CD14-positive monocyte (primary cell): Measurements from ENCODE around the gene NFATC2IP. TPM values are rescaled to one million over a fixed set of nuclear protein-coding genes. Genes with fewer than 3 reads are reported as not detected.

Source experiments
- DNase-seq, 3 donors: peaks; one replicate each; pipeline ENCODE4 v3.0.0-alpha.2; 2011 to 2022
- H2AFZ ChIP-seq: 2 replicates; pipeline ENCODE4 v1.6.0; 2012; ENCODE audit warnings: mild to moderate bottlenecking, low read depth, low read length, inconsistent platforms; ENCODE audit not compliant: insufficient read depth, poor library complexity, severe bottlenecking
- H3K27ac ChIP-seq, 2 donors: 1 replicate in 1 of 2; 2 replicates in 1 of 2; pipeline ENCODE4 v1.5.1; 2012 to 2013; ENCODE audit warnings: low read length in 2 of 2, control low read depth in 1 of 2, inconsistent platforms in 1 of 2, low read depth in 1 of 2, mild to moderate bottlenecking in 1 of 2
- H3K27me3 ChIP-seq, 2 donors: one replicate each; pipeline versions ENCODE4 v1.6.0 to v1.6.1; 2011 to 2013; ENCODE audit warnings: low read length in 2 of 2; ENCODE audit not compliant: control insufficient read depth in 2 of 2, insufficient read depth in 2 of 2
- H3K36me3 ChIP-seq, 2 donors: replicated peaks in 1 of 2; 1 replicate in 1 of 2; 2 replicates in 1 of 2; pipeline versions ENCODE4 v1.5.1 to v1.6.1; 2012 to 2013; ENCODE audit warnings: low read length in 2 of 2, control low read depth in 1 of 2, inconsistent platforms in 1 of 2, mild to moderate bottlenecking in 1 of 2; ENCODE audit not compliant: insufficient read depth in 2 of 2, control insufficient read depth in 1 of 2
- H3K4me1 ChIP-seq, 2 donors: 1 replicate in 1 of 2; 2 replicates in 1 of 2; pipeline versions ENCODE4 v1.5.1 to v1.6.1; 2012 to 2013; ENCODE audit warnings: low read length in 2 of 2, control low read depth in 1 of 2, inconsistent platforms in 1 of 2, mild to moderate bottlenecking in 1 of 2, moderate library complexity in 1 of 2; ENCODE audit not compliant: insufficient read depth in 2 of 2, control insufficient read depth in 1 of 2
- H3K4me2 ChIP-seq: replicated peaks from 2 replicates; pipeline ENCODE3; 2012; ENCODE audit warnings: low read length, moderate library complexity, mild to moderate bottlenecking; ENCODE audit not compliant: poor library complexity, severe bottlenecking; ENCODE audit errors: extremely low read depth
- H3K4me3 ChIP-seq, 3 experiments: fragments of 200-600 bp in 1 of 3; sonication (generic) in 1 of 3; replicated peaks in 1 of 3; 1 replicate in 2 of 3; 2 replicates in 1 of 3; pipeline ENCODE4 v1.5.1; 2011 to 2013; ENCODE audit warnings: low read length in 3 of 3, mild to moderate bottlenecking in 3 of 3, control low read depth in 2 of 3, low read depth in 2 of 3, inconsistent platforms in 1 of 3, moderate library complexity in 1 of 3
- H3K79me2 ChIP-seq: 2 replicates; pipeline ENCODE4 v1.6.0; 2012; ENCODE audit warnings: mild to moderate bottlenecking, control low read depth, inconsistent platforms, low read length, moderate library complexity; ENCODE audit not compliant: insufficient read depth
- H3K9ac ChIP-seq: 2 replicates; pipeline ENCODE4 v1.6.0; 2017; ENCODE audit warnings: low read length, mild to moderate bottlenecking; ENCODE audit not compliant: insufficient read depth, poor library complexity, severe bottlenecking
- H3K9me3 ChIP-seq, 2 donors: replicated peaks in 1 of 2; 1 replicate in 1 of 2; 2 replicates in 1 of 2; pipeline versions ENCODE4 v1.5.1 to v1.6.1; 2012 to 2013; ENCODE audit warnings: low read length in 2 of 2, control low read depth in 1 of 2; ENCODE audit not compliant: control insufficient read depth in 1 of 2, insufficient read depth in 1 of 2
- H4K20me1 ChIP-seq: 2 replicates; pipeline ENCODE4 v1.6.0; 2012; ENCODE audit warnings: mild to moderate bottlenecking, low read length, control low read depth, moderate library complexity; ENCODE audit not compliant: insufficient read depth
- H3K27ac Mint-ChIP-seq, 7 donors: one replicate each; pipeline ENCODE4 v1.8.0; 2020; ENCODE audit warnings: mild to moderate bottlenecking in 7 of 7, mixed read lengths in 7 of 7, moderate library complexity in 6 of 7, inconsistent platforms in 2 of 7
- H3K27me3 Mint-ChIP-seq, 3 donors: one replicate each; pipeline ENCODE4 v1.8.0; 2021 to 2022; ENCODE audit warnings: low read depth in 3 of 3, mild to moderate bottlenecking in 3 of 3, mixed read lengths in 3 of 3, moderate library complexity in 3 of 3, inconsistent platforms in 1 of 3
- H3K36me3 Mint-ChIP-seq, 2 donors: one replicate each; pipeline ENCODE4 v1.8.0; 2020; ENCODE audit warnings: mixed read lengths in 2 of 2, inconsistent platforms in 1 of 2, mild to moderate bottlenecking in 1 of 2
- H3K4me1 Mint-ChIP-seq: one replicate; pipeline ENCODE4 v1.8.0; 2020; ENCODE audit warnings: mild to moderate bottlenecking, mixed read lengths
- H3K4me3 Mint-ChIP-seq, 2 donors: one replicate each; pipeline ENCODE4 v1.8.0; 2020; ENCODE audit warnings: mild to moderate bottlenecking in 2 of 2, mixed read lengths in 2 of 2, moderate library complexity in 1 of 2
- H3K9me3 Mint-ChIP-seq, 7 donors: one replicate each; pipeline ENCODE4 v1.8.0; 2020 to 2022; ENCODE audit warnings: mixed read lengths in 7 of 7, mild to moderate bottlenecking in 6 of 7, moderate library complexity in 6 of 7, inconsistent platforms in 2 of 7
- CTCF ChIP-seq: fragments of 200-600 bp; IDR thresholded peaks from one replicate; pipeline ENCODE4 v1.8.0; 2022; ENCODE audit warnings: antibody characterized with exemption, mild to moderate bottlenecking
- WGBS: methylation state at CpG from one replicate; pipeline ENCODE4 v1.1.5; 2013; ENCODE audit warnings: missing lambda C conversion rate; ENCODE audit not compliant: insufficient coverage; 5-methylcytosine and 5-hydroxymethylcytosine counted together
- intact Hi-C, 2 donors: fragments of 100-400 bp; cut with micrococcal nuclease; formaldehyde crosslinking; loops; one replicate each; pipeline versions ENCODE4 v1.15.0 to v1.15.1; 2023
- polyA plus RNA-seq, 3 donors: library from polyadenylated mRNA; depleted of rRNA in 1 of 3; unstranded in 2 of 3; stranded (reverse) in 1 of 3; fragments of 300-500 nt in 2 of 3; fragments of >200 nt in 1 of 3; fragmentation: Illumina TruSeq in 2 of 3; gene quantifications; 1 replicate in 2 of 3; 2 replicates in 1 of 3; pipeline ENCODE4 v1.2.3, GENCODE V29; 2012 to 2021

The NFATC2IP gene
- polyA plus RNA-seq, 3 donors, result 17.5 to 125 (median 18.4) TPM

GRCh38 chr16:28904363-28904762 lies 46.4 kb upstream of the NFATC2IP start:
- no peak overlapping the region for H3K27ac ChIP-seq
- no peaks in the 10 kb centered on the region for H3K9me3 ChIP-seq
- peaks cover 18 to 30% of the 10 kb centered on the region in 2 donors for H3K36me3 ChIP-seq
- Mint-ChIP-seq H3K27ac (no peak overlapping the region), H3K4me3 (no peak overlapping the region), H3K4me1 (no peaks in the 10 kb centered on the region), H3K36me3 (peaks cover 7 to 27% of the 10 kb centered on the region in 2 donors), H3K9me3 (no peaks in the 10 kb centered on the region), H3K27me3 (no peaks in the 10 kb centered on the region)
- H3K27me3 ChIP-seq, result no peaks in the 10 kb centered on the region
- DNase-seq, result no peak
- H2AFZ ChIP-seq, result no peak overlapping the region
- no peak overlapping the region for H3K4me3 ChIP-seq
- no peaks in the 10 kb centered on the region for H3K79me2 ChIP-seq
- intact Hi-C loops, result no loop called here
- H3K9ac ChIP-seq, result no peak overlapping the region
- H3K4me1 ChIP-seq, result no peaks in the 10 kb centered on the region
- 94% methylated on average over 13 of the region's 14 CpGs for WGBS
- no peaks in the 10 kb centered on the region for H4K20me1 ChIP-seq
- no peak overlapping the region for H3K4me2 ChIP-seq
- TF ChIP-seq CTCF, result no peak

- no peak for TF ChIP-seq CTCF
These were observed 45.9 kb upstream of the NFATC2IP start for GRCh38 chr16:28904828-28905227.

More at GRCh38 chr16:28904828-28905227, 45.9 kb upstream of the NFATC2IP start:
- Histone ChIP-seq H2AFZ (no peak overlapping the region), H3K36me3 (peaks cover 18 to 32% of the 10 kb centered on the region in 2 donors), H3K27me3 (no peaks in the 10 kb centered on the region), H4K20me1 (no peaks in the 10 kb centered on the region), H3K27ac (no peak overlapping the region), H3K4me2 (no peak overlapping the region), H3K79me2 (no peaks in the 10 kb centered on the region), H3K9ac (no peak overlapping the region), H3K4me1 (no peaks in the 10 kb centered on the region), H3K9me3 (no peaks in the 10 kb centered on the region), H3K4me3 (no peak overlapping the region)
- Mint-ChIP-seq H3K27me3 (no peaks in the 10 kb centered on the region), H3K36me3 (peaks cover 7 to 28% of the 10 kb centered on the region in 2 donors), H3K27ac (no peak overlapping the region), H3K4me1 (no peaks in the 10 kb centered on the region), H3K9me3 (no peaks in the 10 kb centered on the region), H3K4me3 (no peak overlapping the region)
- intact Hi-C loops, result no loop called here
- DNase-seq, result no peak
- 94% methylated on average over 14 of the region's 16 CpGs for WGBS
